GM12878 (cell line): ENCODE results near the gene PDPK1. TPM values are rescaled to one million over a fixed set of nuclear protein-coding genes. Genes with fewer than 3 reads are reported as not detected.

Experiments
- ATAC-seq: fragments of 200-7000 bp; cut with Tn5 transposase; 3 replicates; pipeline ENCODE4 v1.9.1; 2020; ENCODE audit warnings: mild to moderate bottlenecking, moderate library complexity
- BruUV-seq: library from RNA; stranded (reverse); fragments of 400-500 nt; replicated peaks from 2 replicates; lab custom pipeline; 2021; lab: Mats Ljungman, UMichigan
- CTCF ChIA-PET: fragments of 300-600 bp; sonication (Branson Sonifier 250); formaldehyde crosslinking; extraction: SDS; loops from one replicate; lab custom pipeline; 2021; ENCODE audit warnings: inconsistent platforms; lab: Yijun Ruan, JAX
- POLR2A ChIA-PET: fragments of 350-600 bp; formaldehyde crosslinking; extraction: SDS; loops from one replicate; lab custom pipeline; 2021; ENCODE audit warnings: inconsistent platforms; lab: Charles Lee
- RAD21 ChIA-PET: fragments of 300-600 bp; sonication (Branson Sonifier 250); formaldehyde crosslinking; loops from one replicate; lab custom pipeline; 2023; ENCODE audit warnings: antibody characterized with exemption; ENCODE audit not compliant: unreplicated experiment; lab: Charles Lee
- SMC1A ChIA-PET: fragments of 300-600 bp; sonication (Branson Sonifier 250); formaldehyde crosslinking; loops from one replicate; lab custom pipeline; 2023; ENCODE audit not compliant: unreplicated experiment, uncharacterized antibody; lab: Charles Lee
- DNase-seq: peaks from one replicate; pipeline ENCODE4 v3.0.0-alpha.2; 2011; ENCODE audit warnings: low read depth, low spot score
- FAIRE-seq: peaks from 3 replicates; lab custom pipeline; 2011; peaks lifted over from hg19 to GRCh38; lab: Jason Lieb, UNC
- H2AFZ ChIP-seq: 2 replicates; pipeline ENCODE4 v1.6.0; 2011; ENCODE audit warnings: low read depth, low read length, control low read depth; ENCODE audit not compliant: control insufficient read depth
- H3K27ac ChIP-seq: 2 replicates; pipeline ENCODE4 v1.5.1; 2011; ENCODE audit warnings: control low read depth; ENCODE audit not compliant: control insufficient read depth, insufficient read depth
- H3K27me3 ChIP-seq, 2 experiments: replicated peaks in 1 of 2; 2 replicates each; pipeline versions ENCODE4 v1.6.0 to v1.6.1; 2011; ENCODE audit warnings: low read length in 1 of 2; ENCODE audit not compliant: control insufficient read depth in 2 of 2, insufficient read depth in 2 of 2
- H3K36me3 ChIP-seq, 2 experiments: 2 replicates each; pipeline ENCODE4 v1.5.1; 2011; ENCODE audit warnings: low read length in 1 of 2; ENCODE audit not compliant: control insufficient read depth in 2 of 2, insufficient read depth in 2 of 2
- H3K4me1 ChIP-seq: 2 replicates; pipeline ENCODE4 v1.6.1; 2011; ENCODE audit warnings: mild to moderate bottlenecking, low read length, moderate library complexity, mixed read lengths; ENCODE audit not compliant: control insufficient read depth, insufficient read depth
- H3K4me2 ChIP-seq: 2 replicates; pipeline ENCODE4 v1.6.0; 2011; ENCODE audit warnings: control low read depth; ENCODE audit not compliant: control insufficient read depth, insufficient read depth
- H3K4me3 ChIP-seq: fragments of 200-600 bp; sonication (generic); 2 replicates; pipeline ENCODE4 v1.5.1; 2016
- H3K79me2 ChIP-seq: 2 replicates; pipeline ENCODE4 v1.6.0; 2011; ENCODE audit warnings: low read length; ENCODE audit not compliant: control insufficient read depth, insufficient read depth
- H3K9ac ChIP-seq: 2 replicates; pipeline ENCODE4 v1.8.0; 2011; ENCODE audit warnings: low read length, control low read depth, mixed read lengths; ENCODE audit not compliant: control insufficient read depth, insufficient read depth
- H3K9me3 ChIP-seq: replicated peaks from 3 replicates; pipeline ENCODE4 v1.5.1; 2011; ENCODE audit warnings: mild to moderate bottlenecking, low read length; ENCODE audit not compliant: control insufficient read depth, insufficient read depth
- H4K20me1 ChIP-seq: 2 replicates; pipeline ENCODE4 v1.6.0; 2011; ENCODE audit not compliant: control insufficient read depth, insufficient read depth
- DPF2 ChIP-seq: fragments of 450-650 bp; IDR thresholded peaks from 2 replicates; pipeline ENCODE4 v1.6.1; 2017; ENCODE audit warnings: mild to moderate bottlenecking
- E4F1 ChIP-seq: fragments of 450-650 bp; IDR thresholded peaks from 2 replicates; pipeline ENCODE4 v1.6.1; 2018; ENCODE audit warnings: borderline replicate concordance, mild to moderate bottlenecking; ENCODE audit not compliant: partially characterized antibody
- POLR2A ChIP-seq: IDR thresholded peaks from 2 replicates; pipeline ENCODE4 v1.6.1; 2011; ENCODE audit warnings: low read depth, mild to moderate bottlenecking, low read length
- SIX5 ChIP-seq: IDR thresholded peaks from 2 replicates; pipeline ENCODE4 v1.6.1; 2011; ENCODE audit warnings: mild to moderate bottlenecking, low read depth, low read length, moderate library complexity; ENCODE audit not compliant: severe bottlenecking
- SMC3 ChIP-seq: IDR thresholded peaks from 2 replicates; pipeline ENCODE4 v1.6.1; 2011; ENCODE audit warnings: low read length, improper control_type of control experiment, borderline replicate concordance
- SPI1 ChIP-seq: IDR thresholded peaks from 2 replicates; pipeline ENCODE4 v1.6.1; 2011; ENCODE audit warnings: low read depth, mild to moderate bottlenecking, low read length, moderate library complexity, borderline replicate concordance; ENCODE audit not compliant: insufficient read depth
- WRNIP1 ChIP-seq: IDR thresholded peaks from 2 replicates; pipeline ENCODE4 v1.6.1; 2011; ENCODE audit warnings: low read depth, low read length, improper control_type of control experiment, borderline replicate concordance
- WGBS: methylation state at CpG from one replicate; pipeline ENCODE4 v1.1.6; 2016; ENCODE audit warnings: low lambda C conversion rate; ENCODE audit not compliant: insufficient replicate concordance, insufficient coverage; ENCODE audit errors: missing lambda C conversion rate; 5-methylcytosine and 5-hydroxymethylcytosine counted together
- in situ Hi-C: fragments of 300-500 bp; cut with MboI; formaldehyde crosslinking; loops from 9 replicates; pipeline ENCODE4 v1.14.3; 2018; ENCODE audit warnings: mixed read lengths
- intact Hi-C: fragments of 100-400 bp; cut with micrococcal nuclease; formaldehyde crosslinking; loops from one replicate; pipeline ENCODE4 v1.14.2; 2022; ENCODE audit not compliant: unreplicated experiment
- polyA plus RNA-seq, 11 experiments: library from polyadenylated mRNA; depleted of rRNA in 4 of 11; unstranded in 6 of 11; stranded (reverse) in 5 of 11; fragments of >200 nt; fragmentation: Nextera tagmentation in 4 of 11; fragmentation: Illumina TruSeq in 1 of 11; extraction: Ambion mirVana in 4 of 11; extraction: Trizol in 1 of 11; gene quantifications; 1 replicate in 1 of 11; 2 replicates in 10 of 11; pipeline versions ENCODE4 v1.2.1 to v1.2.3, GENCODE V29; 2011 to 2016; ENCODE audit warnings: inconsistent platforms in 2 of 11, missing spikeins in 2 of 11, low read depth in 1 of 11
- total RNA-seq, 4 experiments: library from RNA; depleted of rRNA in 3 of 4; stranded (reverse); fragments of >200 nt in 3 of 4; fragmentation: Illumina TruSeq in 1 of 4; extraction: Trizol in 1 of 4; gene quantifications; 2 replicates each; pipeline versions ENCODE4 v1.2.1 to v1.2.3, GENCODE V29; 2013 to 2021

Gene PDPK1
- total and polyA plus RNA-seq, 10 of the 15 experiments (the other 5 are each of a cell fraction or from before 2014, with no cell fraction given): 3.9 to 41.3 (median 25.5) TPM

DNA sequence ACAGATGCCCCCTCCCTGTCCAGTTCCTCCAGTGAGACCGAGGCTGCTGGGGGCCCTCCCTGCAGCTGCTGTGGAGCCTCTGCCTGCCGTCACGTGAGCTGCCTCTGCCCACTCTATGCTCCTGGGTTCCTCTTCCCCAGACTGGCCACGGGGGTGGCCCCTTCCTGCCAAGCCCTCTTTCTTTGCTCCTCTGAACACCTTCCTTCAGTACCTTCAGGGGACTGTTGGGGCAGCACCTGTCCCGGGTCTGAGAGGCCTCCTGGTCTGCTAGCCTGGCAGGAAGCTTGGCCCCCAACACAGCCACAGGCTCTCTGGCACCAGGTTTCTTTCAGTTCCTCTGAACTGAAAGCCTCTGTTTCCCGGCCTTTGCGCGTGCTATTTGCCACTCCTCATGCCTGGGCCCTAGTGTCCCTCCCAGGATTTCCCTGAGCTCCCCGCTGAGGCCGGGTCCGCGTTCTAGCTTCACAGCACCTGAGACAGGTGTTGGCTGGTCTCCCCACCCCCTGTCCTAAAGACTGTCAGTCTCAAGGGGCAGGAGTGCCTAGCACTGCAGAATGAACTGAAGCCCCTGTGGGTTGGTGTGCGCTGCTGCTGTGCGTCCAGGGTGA, 30.7 kb upstream of the PDPK1 start (continued):
- TF ChIP-seq E4F1 (no peak), SIX5 (no peak), WRNIP1 (no peak), SPI1 (peak; percentile 78), SMC3 (peak; percentile 16; the same call in 1 of the 2 replicates)

- no peaks in the 10 kb centered on the region for H3K79me2 ChIP-seq
- H3K9ac ChIP-seq: peak overlapping the region; percentile 36
- BruUV-seq: no TSS peak
- peaks cover 33% of the 10 kb centered on the region for H3K4me1 ChIP-seq
- H3K9me3 ChIP-seq: no peaks in the 10 kb centered on the region
- 92% methylated on average over 9 of the region's 11 CpGs for WGBS
- TF ChIP-seq POLR2A (no peak), DPF2 (0 out of 2 replicates have a peak, but pooled peaks have one; percentile 4)
- 0 out of 2 replicates have a peak overlapping the region, but pooled peaks have one; percentile 9 for H3K4me3 ChIP-seq
- peak overlapping the region; percentile 76 for H2AFZ ChIP-seq
- ChIA-PET CTCF (interaction anchor here (0.8 to 1.2 kb wide), 3 partner anchors 8 to 313 kb away, joined by 3 to 5 read pairs (median 4); partner anchors contain the start of gene CCNF), RAD21 (interaction anchor here (0.7 to 1.2 kb wide), 2 partner anchors 25 to 460 kb away, joined by 3 to 6 read pairs; partner anchors contain the start of genes NTHL1 and TSC2), POLR2A (interaction anchor here (1.1 to 2.5 kb wide), 4 partner anchors 8 to 77 kb away, joined by 4 to 8 read pairs (median 4); partner anchors contain the start of gene TBC1D24), SMC1A (no interaction called here)
- FAIRE-seq (peak; percentile 31), DNase-seq (no peak), ATAC-seq (peak; percentile 60)
- H3K27ac ChIP-seq: peak overlapping the region; percentile 83
- intact Hi-C loops: loop anchor here (5.0 to 10.0 kb wide), 2 partner anchors 40 to 243 kb away; partner anchors contain the start of gene RNPS1
- H3K4me2 ChIP-seq: peak overlapping the region; percentile 86
- in situ Hi-C loops: loop anchor here (5.0 kb wide), 1 partner anchor 75 kb away; no protein-coding TSS in a partner anchor
- no peaks in the 10 kb centered on the region for H4K20me1 ChIP-seq
- H3K36me3 ChIP-seq: no peaks in the 10 kb centered on the region; a peak in 1 of 4 replicates
- no peaks in the 10 kb centered on the region for H3K27me3 ChIP-seq
Measured at GRCh38 chr16:2507665-2508064, 30.2 kb upstream of the PDPK1 start.
